Fibroblast of gingiva (primary cell): ENCODE data around the gene MECR.

ENCODE experiments used
- DNase-seq: peaks from one replicate; pipeline ENCODE4 v3.0.0-alpha.2; 2011; ENCODE audit warnings: low read depth

MECR gene

GRCh38 chr1:29255134-29255666 is 24.5 kb upstream of the MECR start:
- DNase-seq: no peak

GRCh38 chr1:29254346-29254745 is 23.6 kb upstream of the MECR start:
- peak; percentile 19 for DNase-seq

- DNase-seq: no peak
Observed at GRCh38 chr1:29253180-29253579, 22.4 kb upstream of the MECR start.

DNA sequence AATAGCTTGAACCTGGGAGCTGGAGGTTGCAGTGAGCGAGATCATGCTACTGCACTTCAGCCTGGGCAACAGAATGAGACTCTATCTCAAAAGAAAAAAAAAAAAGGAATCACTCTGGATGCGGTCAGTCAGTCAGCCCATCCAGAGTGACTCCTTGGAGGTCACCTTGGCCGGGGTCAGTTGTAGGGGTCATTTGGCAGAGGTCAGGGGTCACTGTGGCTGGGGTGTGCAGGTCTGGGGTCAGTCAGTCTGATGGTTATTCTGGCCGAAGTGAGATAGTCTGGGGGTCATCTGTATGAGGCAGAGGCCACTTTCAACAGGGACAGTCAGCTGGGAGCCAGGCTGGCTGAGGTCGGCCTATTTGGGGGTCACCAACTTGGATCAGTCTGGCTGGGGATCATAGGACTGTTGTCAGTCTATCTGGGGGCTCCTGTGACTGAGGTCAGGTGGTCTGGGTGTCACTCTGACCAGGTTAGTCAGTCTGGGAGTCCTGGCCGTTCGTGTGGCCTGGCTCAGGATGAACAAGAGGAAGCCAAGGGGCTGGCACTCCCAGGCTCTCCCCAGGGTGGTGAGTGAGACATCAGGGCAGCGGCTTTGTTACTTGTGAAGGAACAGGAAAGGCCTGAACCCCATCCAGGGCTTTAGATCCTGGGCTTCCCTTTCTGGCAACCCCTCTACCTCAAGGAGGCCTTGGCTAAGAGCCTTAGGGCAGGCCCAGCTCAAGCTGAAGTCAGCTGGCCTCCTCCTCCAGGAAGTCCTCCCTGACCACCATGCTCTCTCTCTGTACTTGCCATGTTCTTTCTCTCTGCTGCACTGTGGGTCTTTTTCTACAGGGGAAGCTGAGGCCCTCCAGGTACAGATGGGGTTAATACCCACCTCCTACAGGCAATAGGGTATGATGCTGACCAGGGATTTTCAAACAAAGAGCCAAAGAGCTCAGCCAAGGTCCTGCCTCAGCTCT is 20.7 kb upstream of the MECR start:
- no peak for DNase-seq

DNA sequence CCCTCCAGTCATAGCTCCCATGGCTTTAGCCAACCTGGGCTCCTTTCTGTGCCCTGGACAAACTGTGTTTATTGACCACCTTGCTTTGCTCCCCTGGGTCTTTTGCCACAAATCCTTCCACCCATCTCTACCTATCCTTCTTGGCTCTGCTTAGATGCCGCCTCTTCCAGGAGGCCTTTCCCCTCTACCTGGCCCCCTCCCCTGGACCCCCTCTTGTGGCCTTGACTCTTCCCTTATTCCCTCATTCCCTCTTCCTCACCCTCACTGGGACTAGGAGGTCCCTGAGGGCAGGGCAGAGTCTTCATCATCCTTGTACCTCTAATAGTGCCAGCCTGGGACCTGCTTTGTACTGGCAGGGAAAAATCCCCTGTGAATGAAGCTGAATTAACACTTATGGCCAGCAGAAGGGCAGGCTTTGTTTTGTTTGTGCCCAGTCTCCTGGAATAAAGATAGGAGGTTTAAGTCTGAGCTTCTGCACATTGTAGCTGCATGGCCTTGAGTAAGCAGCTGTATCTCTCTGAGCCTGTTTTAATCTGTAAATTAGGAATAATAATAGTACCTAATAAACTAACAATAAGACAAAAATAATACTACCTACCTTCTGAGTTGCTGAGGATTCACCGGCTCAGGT is 19.3 kb upstream of the MECR start:
- DNase-seq: no peak

DNA sequence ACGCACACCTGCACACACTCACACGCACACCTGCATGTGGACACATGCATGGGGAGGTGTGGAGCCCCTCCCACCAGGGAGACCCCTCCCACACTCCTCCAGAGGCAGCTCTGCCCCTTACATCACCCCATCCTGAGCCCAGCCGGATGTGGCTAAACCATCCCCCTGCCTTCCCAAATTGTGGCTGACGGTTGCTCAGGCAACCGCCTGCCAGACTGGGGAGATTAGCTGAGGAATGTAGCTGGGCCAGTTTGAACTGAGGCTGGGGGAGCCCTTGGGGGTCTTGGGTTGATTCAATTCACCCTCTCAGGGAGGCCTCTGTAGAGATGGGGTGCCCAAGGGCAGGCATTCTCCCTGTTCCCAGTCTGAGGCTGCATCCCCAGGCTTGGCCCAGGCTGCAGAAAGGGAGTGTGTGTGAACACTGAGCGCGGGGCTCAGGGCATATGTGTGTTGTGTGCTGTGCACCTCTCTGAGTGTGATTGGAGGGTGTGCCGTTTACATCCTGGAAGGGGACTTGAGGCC is 18.5 kb upstream of the MECR start:
- DNase-seq: no peak

GRCh38 chr1:29248409-29248808 is 17.7 kb upstream of the MECR start:
- no peak for DNase-seq

DNA sequence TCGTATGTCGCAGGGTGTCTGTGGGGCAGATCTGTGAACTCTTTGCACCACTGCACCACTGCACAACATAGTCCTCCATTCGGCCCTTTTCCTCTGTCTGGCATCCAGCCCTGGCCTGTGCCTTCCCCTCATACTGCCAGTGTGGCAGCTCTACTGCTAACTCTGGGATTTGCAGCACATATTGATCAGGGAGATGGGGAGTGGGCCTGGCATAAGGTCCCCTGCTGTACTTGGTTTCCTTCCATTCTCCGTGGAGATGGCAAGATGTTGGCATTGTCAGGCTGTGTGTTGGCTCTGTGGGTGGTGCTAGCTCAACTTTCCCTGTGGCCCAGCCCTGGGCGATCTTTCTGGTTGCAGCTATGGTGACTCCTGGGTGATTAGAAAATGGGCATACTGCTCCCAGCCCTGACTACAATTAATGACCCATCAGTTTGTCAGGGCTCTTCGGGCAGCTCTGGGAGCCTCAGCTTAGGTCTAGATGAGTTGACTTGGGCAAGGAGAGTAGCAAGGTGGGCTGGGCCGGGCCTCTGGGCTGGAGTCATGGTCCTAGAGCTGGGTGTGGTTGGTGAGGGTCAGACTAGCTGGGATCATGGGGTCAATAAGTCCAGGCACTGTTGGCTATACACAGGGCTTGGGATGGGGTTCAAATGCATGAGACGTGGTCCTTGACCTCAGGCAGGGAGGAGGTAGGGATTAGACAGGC is 17.0 kb upstream of the MECR start:
- no peak for DNase-seq

- no peak for DNase-seq
Observed at GRCh38 chr1:29247044-29247443, 16.3 kb upstream of the MECR start.

DNA sequence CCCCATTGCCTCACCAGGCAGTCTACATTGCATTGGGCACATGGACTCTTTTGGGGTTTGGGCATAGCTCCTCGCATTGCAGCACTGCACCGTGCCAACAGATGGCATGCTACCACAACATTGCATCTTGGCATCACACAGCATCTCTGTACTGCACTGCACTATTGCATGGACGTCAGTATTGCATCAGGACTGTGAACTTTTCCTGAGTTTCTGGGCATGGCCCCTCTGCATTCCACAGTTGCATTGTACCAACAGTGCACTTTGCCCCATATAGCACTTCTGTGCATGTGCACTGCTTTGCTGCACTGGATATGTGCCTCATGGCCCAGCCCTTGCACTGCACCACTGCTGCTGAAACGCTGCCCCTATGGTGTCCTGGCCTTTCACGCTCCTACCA is 15.1 kb upstream of the MECR start:
- DNase-seq: peak; percentile 70

DNA sequence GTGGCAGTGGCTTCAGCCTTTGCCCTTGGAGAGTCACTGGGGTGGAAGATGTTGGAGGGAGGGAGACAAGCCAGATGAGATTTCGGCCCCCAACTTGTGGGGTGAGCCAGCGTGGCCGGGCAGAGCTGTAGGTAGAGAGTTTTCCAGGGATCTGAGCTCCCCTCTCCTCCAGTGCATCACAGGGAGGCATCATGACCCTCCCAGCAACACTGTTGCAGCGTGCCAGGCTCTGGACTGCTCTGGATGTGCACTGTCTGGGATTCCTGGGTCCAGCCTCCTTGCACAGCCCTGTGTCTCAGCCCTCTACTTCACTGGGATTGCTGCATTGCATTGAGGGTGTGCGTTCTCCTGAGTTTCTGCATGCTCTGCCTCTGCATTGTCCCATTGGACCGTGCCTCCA is 14.5 kb upstream of the MECR start:
- DNase-seq: no peak

- peak; percentile 21 for DNase-seq
Observed at GRCh38 chr1:29243871-29244200, 13.1 kb upstream of the MECR start.

GRCh38 chr1:29243023-29243870 is 12.5 kb upstream of the MECR start:
- DNase-seq: no peak

DNA sequence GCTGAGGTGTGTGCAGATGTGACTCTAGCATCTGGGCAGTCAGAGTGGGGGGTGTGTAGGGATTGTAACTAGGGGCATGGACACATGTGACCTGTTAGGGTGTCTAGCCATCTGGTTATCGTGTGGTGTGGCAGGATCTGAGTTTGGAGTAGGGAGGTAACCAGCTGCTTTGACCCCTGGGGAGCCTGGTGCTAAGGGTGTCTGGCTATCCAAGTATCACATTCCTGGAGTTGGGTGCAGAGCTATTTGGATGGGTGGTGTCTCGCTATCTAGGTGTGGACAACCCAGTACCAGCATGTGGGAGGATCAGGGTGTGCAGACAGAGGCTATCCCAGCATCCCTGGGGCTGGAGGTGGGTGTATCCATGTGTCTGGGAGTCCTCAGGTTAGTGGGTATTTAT is 10.3 kb upstream of the MECR start:
- DNase-seq: no peak

DNA sequence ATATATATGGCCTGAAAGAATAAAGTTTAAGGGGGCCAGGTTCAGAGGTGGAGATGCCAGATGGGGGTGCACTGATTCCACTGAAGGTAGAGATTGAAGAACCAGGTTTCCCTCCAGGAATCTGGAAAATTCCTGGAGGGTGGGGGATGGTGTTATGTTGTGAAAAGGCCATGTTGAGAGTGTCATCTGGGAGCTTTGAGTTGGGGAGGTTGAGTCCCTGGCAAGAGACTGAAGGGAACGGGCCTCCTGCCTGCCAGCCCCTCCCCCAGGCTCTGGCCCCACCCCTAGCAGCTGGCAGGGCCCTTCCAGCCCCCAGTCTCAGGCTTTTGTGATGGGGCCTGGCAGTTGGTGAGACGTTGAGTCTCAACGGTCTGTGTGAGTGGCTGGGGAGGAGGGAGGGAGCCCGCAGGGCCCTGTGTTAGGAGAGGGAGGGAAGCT is 9.7 kb upstream of the MECR start:
- no peak for DNase-seq

DNA sequence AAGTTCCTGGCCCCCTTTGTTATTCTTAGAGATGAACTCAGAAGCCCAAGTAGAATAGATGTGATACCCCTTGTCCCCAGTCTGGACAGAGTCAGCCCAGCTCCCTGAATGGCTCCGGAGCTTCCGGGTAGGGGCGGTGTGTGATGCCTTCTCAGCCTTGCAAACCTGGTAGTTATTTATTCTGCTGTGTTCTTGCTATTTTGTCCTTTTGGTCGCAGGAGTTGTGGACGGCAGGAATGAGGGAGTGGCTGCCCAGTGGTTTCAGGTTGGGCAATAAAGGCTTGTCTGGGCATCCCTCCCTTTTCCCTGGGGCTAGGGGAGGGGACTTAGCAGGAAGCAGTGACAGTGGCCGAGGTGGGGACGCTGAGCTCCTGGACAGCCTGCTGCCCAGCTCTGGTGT is 8.4 kb upstream of the MECR start:
- peak; percentile 37 for DNase-seq

DNA sequence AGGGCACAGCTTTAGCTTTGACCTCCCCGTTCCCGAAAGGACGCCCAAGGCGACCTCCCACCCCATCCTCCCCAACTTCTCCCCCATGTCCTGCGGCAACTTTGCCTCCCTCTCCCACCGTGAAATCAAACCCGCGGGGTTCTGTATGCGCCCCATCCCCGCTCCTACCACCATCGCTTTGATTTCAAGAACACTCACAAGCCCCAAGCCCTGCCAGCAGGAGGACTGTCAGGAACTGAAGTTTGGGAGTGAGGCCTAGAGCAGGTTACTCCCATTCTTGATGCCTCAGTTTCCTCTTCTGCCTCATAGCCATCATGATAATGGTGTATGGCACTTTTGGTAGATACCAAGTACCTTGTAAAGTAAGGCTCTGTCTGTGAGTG is 7.9 kb upstream of the MECR start:
- no peak for DNase-seq

GRCh38 chr1:29237852-29238619 is 7.3 kb upstream of the MECR start:
- peak; percentile 30 for DNase-seq

DNA sequence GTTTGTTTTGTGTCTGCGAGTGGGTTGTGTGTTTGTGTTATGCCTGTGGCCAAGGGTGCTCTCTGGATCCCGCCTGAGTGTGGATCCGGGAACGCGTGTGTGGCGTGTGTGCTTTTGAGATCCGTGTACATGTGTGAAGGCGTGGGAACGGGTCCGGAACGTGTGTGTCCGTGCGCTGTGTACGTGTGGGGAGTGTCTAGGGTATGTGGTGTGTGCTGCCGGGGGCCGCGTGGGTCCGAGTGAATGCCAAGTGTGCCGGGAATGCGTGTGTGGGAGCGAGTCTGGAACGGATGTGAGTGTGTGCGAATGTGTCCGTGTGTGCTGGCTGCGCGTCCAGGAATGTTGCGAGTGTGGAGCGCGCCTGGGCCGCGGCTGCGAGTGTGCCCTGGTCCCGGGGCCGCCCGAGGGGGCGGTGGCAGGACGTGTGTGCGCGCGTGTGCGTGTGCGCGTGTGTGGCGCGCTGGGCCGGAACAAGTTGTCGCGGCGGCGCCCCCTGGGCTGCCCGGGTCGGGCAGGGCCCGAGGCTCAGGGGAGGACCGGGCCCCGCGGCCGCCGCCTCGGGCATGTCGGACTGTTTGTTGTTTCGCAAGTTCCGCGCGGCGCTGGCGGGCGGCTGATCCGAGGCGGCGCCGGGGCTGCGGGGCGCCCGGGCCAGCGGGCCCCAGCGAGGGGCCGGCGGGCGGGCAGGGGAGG is 6.5 kb upstream of the MECR start:
- peak; percentile 58 for DNase-seq

- peak; percentile 15 for DNase-seq
Observed at GRCh38 chr1:29236712-29237128, 6.0 kb upstream of the MECR start.
